BJ (cell line): ENCODE measurements around the gene GALNS. TPM values are rescaled to one million over a fixed set of nuclear protein-coding genes. Genes with fewer than 3 reads are reported as not detected.

ENCODE experiments used
- CTCF ChIA-PET: fragments of 350-600 bp; formaldehyde crosslinking; extraction: SDS; loops from one replicate; lab custom pipeline; 2021; ENCODE audit warnings: antibody characterized with exemption, inconsistent platforms; lab: Yijun Ruan, JAX
- POLR2A ChIA-PET: fragments of 300-600 bp; sonication (Branson Sonifier 250); formaldehyde crosslinking; extraction: SDS; loops from one replicate; lab custom pipeline; 2021; ENCODE audit warnings: antibody characterized with exemption; lab: Charles Lee
- DNase-seq: peaks from one replicate; pipeline ENCODE4 v3.0.0-alpha.2; 2011; ENCODE audit warnings: low read depth
- H3K27me3 ChIP-seq: 2 replicates; pipeline ENCODE4 v1.6.0; 2011; ENCODE audit warnings: low read length; ENCODE audit not compliant: control insufficient read depth, insufficient read depth
- H3K36me3 ChIP-seq: 2 replicates; pipeline ENCODE4 v1.5.1; 2011; ENCODE audit warnings: low read length; ENCODE audit not compliant: control insufficient read depth, insufficient read depth
- H3K4me3 ChIP-seq: 2 replicates; pipeline ENCODE4 v1.5.1; 2011; ENCODE audit warnings: low read depth, mild to moderate bottlenecking, control low read depth, low read length
- polyA plus RNA-seq: library from polyadenylated mRNA; depleted of rRNA; stranded (reverse); fragments of >200 nt; gene quantifications from 2 replicates; pipeline ENCODE4 v1.2.3, GENCODE V29; 2011
- TF ChIP-seq, protein P1 (sequence below): IDR thresholded peaks from 2 replicates; pipeline ENCODE4 v1.5.1; 2011; ENCODE audit warnings: low read depth, mild to moderate bottlenecking, control low read depth, inconsistent platforms, low read length, moderate library complexity; ENCODE audit not compliant: insufficient read depth

Gene GALNS
- polyA plus RNA-seq, 1 experiment = 9.7 TPM

DNA sequence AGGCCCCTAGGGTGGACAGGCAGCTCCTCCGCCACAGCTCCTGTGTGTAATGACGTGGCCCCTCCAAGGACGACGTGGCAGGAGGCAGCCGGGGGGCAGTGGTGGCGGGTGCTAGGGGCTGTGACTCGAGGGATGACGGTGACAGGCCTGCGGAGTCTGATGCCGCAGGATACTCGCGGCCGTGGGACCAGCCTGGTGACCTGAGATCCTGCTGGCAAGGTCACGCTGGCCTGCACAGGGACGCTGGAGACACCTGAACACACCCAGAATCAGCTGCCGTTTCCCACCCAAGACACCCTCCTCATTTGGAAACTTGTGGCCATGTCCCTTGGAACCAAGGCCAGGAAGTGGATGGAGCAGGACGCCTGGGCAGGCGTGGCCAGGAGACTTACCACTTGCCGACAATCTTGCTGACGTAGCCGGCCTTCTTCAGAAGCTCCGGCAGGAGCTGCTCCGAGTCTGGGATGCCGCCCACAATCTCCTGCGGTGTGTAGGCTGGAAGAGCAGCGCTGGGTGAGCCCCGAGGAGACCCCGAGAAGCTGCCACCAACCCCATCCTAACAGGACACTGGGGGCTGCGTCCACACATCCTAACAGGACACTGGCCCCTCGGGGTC is 16.0 kb downstream of the GALNS start:
- Histone ChIP-seq H3K36me3 (peaks cover 25% of the 10 kb centered on the region), H3K4me3 (no peak overlapping the region), H3K27me3 (no peaks in the 10 kb centered on the region)
- DNase-seq = no peak
- TF ChIP-seq, protein P1, sequence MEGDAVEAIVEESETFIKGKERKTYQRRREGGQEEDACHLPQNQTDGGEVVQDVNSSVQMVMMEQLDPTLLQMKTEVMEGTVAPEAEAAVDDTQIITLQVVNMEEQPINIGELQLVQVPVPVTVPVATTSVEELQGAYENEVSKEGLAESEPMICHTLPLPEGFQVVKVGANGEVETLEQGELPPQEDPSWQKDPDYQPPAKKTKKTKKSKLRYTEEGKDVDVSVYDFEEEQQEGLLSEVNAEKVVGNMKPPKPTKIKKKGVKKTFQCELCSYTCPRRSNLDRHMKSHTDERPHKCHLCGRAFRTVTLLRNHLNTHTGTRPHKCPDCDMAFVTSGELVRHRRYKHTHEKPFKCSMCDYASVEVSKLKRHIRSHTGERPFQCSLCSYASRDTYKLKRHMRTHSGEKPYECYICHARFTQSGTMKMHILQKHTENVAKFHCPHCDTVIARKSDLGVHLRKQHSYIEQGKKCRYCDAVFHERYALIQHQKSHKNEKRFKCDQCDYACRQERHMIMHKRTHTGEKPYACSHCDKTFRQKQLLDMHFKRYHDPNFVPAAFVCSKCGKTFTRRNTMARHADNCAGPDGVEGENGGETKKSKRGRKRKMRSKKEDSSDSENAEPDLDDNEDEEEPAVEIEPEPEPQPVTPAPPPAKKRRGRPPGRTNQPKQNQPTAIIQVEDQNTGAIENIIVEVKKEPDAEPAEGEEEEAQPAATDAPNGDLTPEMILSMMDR = no peak
- POLR2A ChIA-PET = no interaction called here
- CTCF ChIA-PET = interaction anchor here (1.1 to 1.5 kb wide), 3 partner anchors 11 to 253 kb away, joined by 3 to 4 read pairs (median 3); partner anchors contain the start of gene ACSF3

DNA sequence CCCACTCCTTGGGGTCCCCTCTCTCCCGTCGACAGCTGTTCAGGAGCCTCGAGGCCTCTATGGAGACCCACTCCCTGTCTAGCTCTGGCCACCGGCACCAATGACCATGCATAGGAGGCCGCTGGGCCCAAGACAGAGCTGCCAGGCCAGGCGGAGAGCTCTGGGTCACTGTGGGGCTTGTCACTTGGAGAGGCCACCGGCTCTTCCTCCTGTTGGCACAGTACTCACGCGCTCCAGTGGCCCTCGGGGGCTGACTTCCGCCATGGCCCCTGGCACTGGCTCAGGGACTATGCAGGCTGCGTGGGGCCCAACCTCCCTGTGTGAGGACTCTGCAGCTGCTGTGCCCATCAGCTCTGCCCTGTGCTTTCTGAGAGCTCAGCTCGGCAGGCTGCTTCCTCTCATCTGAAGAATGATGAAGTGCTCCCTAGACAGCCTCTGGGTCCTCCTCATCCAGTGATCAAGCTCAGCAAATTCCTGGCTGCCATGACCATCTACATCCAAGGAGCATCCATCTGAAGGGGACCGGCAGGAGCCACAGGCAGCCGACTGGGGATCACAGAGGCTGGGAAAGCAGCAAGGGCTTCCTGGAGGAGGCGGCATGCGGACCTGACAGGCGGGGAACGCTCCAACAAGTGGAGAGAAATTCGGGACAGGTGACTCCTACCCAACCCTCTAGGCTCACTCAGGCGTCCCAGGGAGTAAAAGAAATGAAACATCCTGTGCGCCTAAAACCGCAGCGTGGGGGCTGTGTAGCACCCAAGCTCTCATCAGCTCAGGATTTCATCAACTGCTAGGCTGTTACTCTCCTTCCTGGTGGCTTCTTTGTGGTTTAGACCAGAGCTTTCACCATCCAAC is 16.8 kb downstream of the GALNS start:
- ChIA-PET CTCF (interaction anchor here (1.1 to 1.5 kb wide), 3 partner anchors 10 to 254 kb away, joined by 3 to 4 read pairs (median 3); partner anchors contain the start of gene ACSF3), POLR2A (no interaction called here)
- TF ChIP-seq, protein P1 = no peak
- Histone ChIP-seq H3K4me3 (no peak overlapping the region), H3K36me3 (peaks cover 25% of the 10 kb centered on the region), H3K27me3 (no peaks in the 10 kb centered on the region)
- no peak for DNase-seq

DNA sequence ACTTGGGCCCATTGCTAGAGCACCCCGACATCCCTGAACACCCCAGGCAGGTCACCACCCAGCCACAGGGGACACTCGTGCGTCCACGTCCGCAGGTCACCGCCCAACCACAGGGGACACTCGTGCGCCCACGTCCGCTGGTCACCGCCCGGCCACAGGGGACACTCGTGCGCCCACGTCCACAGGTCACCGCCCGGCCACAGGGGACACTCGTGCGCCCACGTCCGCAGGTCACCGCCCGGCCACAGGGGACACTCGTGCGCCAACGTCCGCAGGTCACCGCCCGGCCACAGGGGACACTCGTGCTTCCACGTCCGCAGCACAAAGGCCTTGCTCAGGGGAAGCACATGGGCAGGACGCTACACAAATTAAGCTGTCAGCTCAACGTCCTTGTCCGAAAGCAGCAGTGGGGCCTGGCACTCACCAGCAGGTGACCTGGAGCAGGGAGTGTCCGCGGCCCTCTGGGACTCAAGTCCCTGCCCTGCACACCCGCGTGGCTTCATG is 17.7 kb downstream of the GALNS start:
- ChIA-PET POLR2A (no interaction called here), CTCF (interaction anchor here (0.8 kb wide), 1 partner anchor 27 kb away, joined by 3 read pairs; no protein-coding TSS in a partner anchor)
- TF ChIP-seq, protein P1 = no peak
- no peak overlapping the region for H3K4me3 ChIP-seq
- no peaks in the 10 kb centered on the region for H3K27me3 ChIP-seq
- no peak for DNase-seq
- peaks cover 27% of the 10 kb centered on the region for H3K36me3 ChIP-seq

DNA sequence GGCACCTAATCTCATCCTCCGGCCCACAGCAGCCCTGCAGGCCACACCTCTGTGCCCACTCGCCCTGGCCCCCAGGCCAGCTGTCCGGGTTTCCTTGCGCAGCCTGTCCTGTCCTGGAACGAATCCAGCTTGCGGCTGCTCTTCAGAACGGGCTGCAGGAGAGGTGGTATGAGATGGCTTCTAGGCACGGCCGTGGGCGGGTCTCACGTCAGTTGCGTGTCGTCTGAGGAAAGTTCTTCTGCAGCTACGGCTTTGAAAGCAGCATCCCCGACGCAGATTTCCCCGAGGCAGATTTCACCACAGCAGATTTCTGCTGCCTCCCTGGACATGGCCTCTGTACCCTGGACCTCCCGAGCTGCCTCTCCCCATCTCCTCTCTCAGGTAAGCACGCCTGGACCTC is 18.2 kb downstream of the GALNS start:
- H3K4me3 ChIP-seq = no peak overlapping the region
- no peaks in the 10 kb centered on the region for H3K27me3 ChIP-seq
- no peak for DNase-seq
- ChIA-PET POLR2A (no interaction called here), CTCF (interaction anchor here (0.8 kb wide), 1 partner anchor 26 kb away, joined by 3 read pairs; no protein-coding TSS in a partner anchor)
- TF ChIP-seq, protein P1 = no peak
- peaks cover 27% of the 10 kb centered on the region for H3K36me3 ChIP-seq

DNA sequence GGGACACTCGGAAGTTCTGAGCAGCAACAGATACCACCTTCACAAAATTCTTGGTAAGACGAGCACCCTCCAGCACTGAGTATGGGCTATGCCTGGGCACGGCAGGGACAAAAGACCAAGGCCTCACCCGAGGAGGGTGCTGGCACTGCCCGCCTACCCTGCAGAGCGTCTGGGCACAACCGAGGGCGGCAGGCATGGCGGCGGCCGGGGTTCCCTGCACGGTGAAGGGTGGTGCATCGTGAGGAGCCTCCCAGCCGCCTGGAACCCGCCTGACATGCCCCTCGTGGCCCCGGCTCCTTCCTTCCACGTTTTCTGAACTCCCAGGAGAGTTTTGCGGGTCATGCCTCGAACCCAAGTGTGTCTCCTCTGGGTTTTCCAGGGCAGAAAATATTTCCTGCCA is 18.9 kb downstream of the GALNS start:
- ChIA-PET CTCF (no interaction called here), POLR2A (no interaction called here)
- H3K36me3 ChIP-seq = peaks cover 24% of the 10 kb centered on the region
- DNase-seq = no peak
- no peaks in the 10 kb centered on the region for H3K27me3 ChIP-seq
- TF ChIP-seq, protein P1 = no peak
- no peak overlapping the region for H3K4me3 ChIP-seq
